Measurements from ENCODE around the gene DTX3.
A peak's percentile ranks its signal among the peaks of the same experiment; 100 is the strongest.
"Not testable (repeated sequence)": the region's sequence is repeated elsewhere in the genome, so short reads cannot be mapped to it uniquely, and the experiment has no call there.

Gene DTX3

GRCh38 chr12:57614178-57614947 is 9.7 kb downstream of the DTX3 start:
- POLR2A ChIA-PET = interaction anchor here (1.2 to 4.7 kb wide), 2 partner anchors 22 to 68 kb away, joined by 4 to 41 read pairs; partner anchors contain the start of gene PIP4K2C
- DNase-seq (ENCODE audit: extremely low spot score) = peak; percentile 71
- TF ChIP-seq NFRKB (IDR thresholded peaks at IDR 0.05) (no peak), PKNOX1 (IDR thresholded peaks at IDR 0.05) (peak; percentile 95), TARDBP (IDR thresholded peaks at IDR 0.05) (no peak)
- CTCF ChIA-PET = interaction anchor here (1.1 to 3.0 kb wide), 2 partner anchors 8 to 31 kb away, joined by 3 to 20 read pairs; no protein-coding TSS in a partner anchor

GRCh38 chr12:57614948-57615500 is 10.4 kb downstream of the DTX3 start:
- ChIA-PET CTCF (interaction anchor here (3.0 kb wide), 1 partner anchor 31 kb away, joined by 20 read pairs; no protein-coding TSS in a partner anchor), POLR2A (interaction anchor here (4.7 kb wide), 1 partner anchor 23 kb away, joined by 41 read pairs; the partner anchor contains the start of gene PIP4K2C)
- no peak for DNase-seq (ENCODE audit: extremely low spot score)
- no peak for TF ChIP-seq LEF1 (IDR thresholded peaks at IDR 0.05; ENCODE audit: borderline replicate concordance)
- no peak for TF ChIP-seq SUZ12 (IDR thresholded peaks at IDR 0.05)
- no peak for TF ChIP-seq PKNOX1 (IDR thresholded peaks at IDR 0.05)
- TF ChIP-seq L3MBTL2 (conservative IDR thresholded peaks at IDR 0.05) = no peak
- no peak for TF ChIP-seq CTBP1 (IDR thresholded peaks at IDR 0.05; ENCODE audit: borderline replicate concordance)
- no peak for TF ChIP-seq ELF4 (IDR thresholded peaks at IDR 0.05)
- no peak for TF ChIP-seq ARNT (IDR thresholded peaks at IDR 0.05)
- TF ChIP-seq ZNF384 (IDR thresholded peaks at IDR 0.05) = no peak
- no peak for TF ChIP-seq FOXA1 (IDR thresholded peaks at IDR 0.05)
- no peak for TF ChIP-seq TARDBP (IDR thresholded peaks at IDR 0.05)
- TF ChIP-seq HDGF (IDR thresholded peaks at IDR 0.05; ENCODE audit: borderline replicate concordance) = no peak
- no peak for TF ChIP-seq FOXK2 (IDR thresholded peaks at IDR 0.05)
- no peak for TF ChIP-seq BHLHE40 (IDR thresholded peaks at IDR 0.05; ENCODE audit: borderline replicate concordance)

GRCh38 chr12:57615637-57616036 is 11.0 kb downstream of the DTX3 start:
- POLR2A ChIA-PET = no interaction called here
- no peak for TF ChIP-seq CTBP1 (IDR thresholded peaks at IDR 0.05; ENCODE audit: borderline replicate concordance)
- TF ChIP-seq L3MBTL2 (conservative IDR thresholded peaks at IDR 0.05) = no peak
- TF ChIP-seq ZNF384 (IDR thresholded peaks at IDR 0.05) = no peak
- CTCF ChIA-PET = interaction anchor here (0.6 to 1.9 kb wide), 2 partner anchors 17 to 32 kb away, joined by 3 to 9 read pairs; partner anchors contain the start of gene B4GALNT1
- DNase-seq (ENCODE audit: extremely low spot score) = no peak

GRCh38 chr12:57616383-57617101 is 11.9 kb downstream of the DTX3 start:
- POLR2A ChIA-PET = interaction anchor here (1.0 kb wide), 1 partner anchor 26 kb away, joined by 4 read pairs; the partner anchor contains the start of gene PIP4K2C
- DNase-seq (ENCODE audit: extremely low spot score) = no peak
- TF ChIP-seq LEF1 (IDR thresholded peaks at IDR 0.05; ENCODE audit: borderline replicate concordance) = no peak
- no peak for TF ChIP-seq BHLHE40 (IDR thresholded peaks at IDR 0.05; ENCODE audit: borderline replicate concordance)
- TF ChIP-seq ARNT (IDR thresholded peaks at IDR 0.05) = no peak
- TF ChIP-seq HDGF (IDR thresholded peaks at IDR 0.05; ENCODE audit: borderline replicate concordance) = no peak
- no peak for TF ChIP-seq L3MBTL2 (conservative IDR thresholded peaks at IDR 0.05)
- TF ChIP-seq ELF4 (IDR thresholded peaks at IDR 0.05) = no peak
- no peak for TF ChIP-seq NFRKB (IDR thresholded peaks at IDR 0.05)
- no peak for TF ChIP-seq FOXK2 (IDR thresholded peaks at IDR 0.05)
- TF ChIP-seq TARDBP (IDR thresholded peaks at IDR 0.05) = no peak
- no peak for TF ChIP-seq CTBP1 (IDR thresholded peaks at IDR 0.05; ENCODE audit: borderline replicate concordance)
- TF ChIP-seq ZNF384 (IDR thresholded peaks at IDR 0.05) = no peak
- no peak for TF ChIP-seq SP1 (IDR thresholded peaks at IDR 0.05)
- no peak for TF ChIP-seq PKNOX1 (IDR thresholded peaks at IDR 0.05)
- CTCF ChIA-PET = interaction anchor here (0.6 to 1.9 kb wide), 2 partner anchors 16 to 33 kb away, joined by 3 to 9 read pairs; partner anchors contain the start of gene B4GALNT1

GRCh38 chr12:57617942-57618341 is 13.3 kb downstream of the DTX3 start:
- ChIA-PET CTCF (interaction anchor here (0.6 kb wide), 1 partner anchor 116 kb away, joined by 3 read pairs; no protein-coding TSS in a partner anchor), POLR2A (no interaction called here)
- TF ChIP-seq SUZ12 (IDR thresholded peaks at IDR 0.05) (no peak), LEF1 (IDR thresholded peaks at IDR 0.05; ENCODE audit: borderline replicate concordance) (no peak)
- no peak for DNase-seq (ENCODE audit: extremely low spot score)

GRCh38 chr12:57618431-57618830 is 13.8 kb downstream of the DTX3 start:
- DNase-seq (ENCODE audit: extremely low spot score); CTCF ChIA-PET; POLR2A ChIA-PET: not testable (repeated sequence)
